HG02759 (cell line): ENCODE data around the gene C1QTNF1.

Experiments used
- ATAC-seq: cut with Tn5 transposase; IDR thresholded peaks from one replicate; pipeline ENCODE4 v1.9.1; 2021; ENCODE audit warnings: mild to moderate bottlenecking, moderate library complexity; ENCODE audit not compliant: unreplicated experiment

C1QTNF1 gene

GRCh38 chr17:79077587-79077986 lies 53.6 kb downstream of the C1QTNF1 start:
- no peak for ATAC-seq

DNA sequence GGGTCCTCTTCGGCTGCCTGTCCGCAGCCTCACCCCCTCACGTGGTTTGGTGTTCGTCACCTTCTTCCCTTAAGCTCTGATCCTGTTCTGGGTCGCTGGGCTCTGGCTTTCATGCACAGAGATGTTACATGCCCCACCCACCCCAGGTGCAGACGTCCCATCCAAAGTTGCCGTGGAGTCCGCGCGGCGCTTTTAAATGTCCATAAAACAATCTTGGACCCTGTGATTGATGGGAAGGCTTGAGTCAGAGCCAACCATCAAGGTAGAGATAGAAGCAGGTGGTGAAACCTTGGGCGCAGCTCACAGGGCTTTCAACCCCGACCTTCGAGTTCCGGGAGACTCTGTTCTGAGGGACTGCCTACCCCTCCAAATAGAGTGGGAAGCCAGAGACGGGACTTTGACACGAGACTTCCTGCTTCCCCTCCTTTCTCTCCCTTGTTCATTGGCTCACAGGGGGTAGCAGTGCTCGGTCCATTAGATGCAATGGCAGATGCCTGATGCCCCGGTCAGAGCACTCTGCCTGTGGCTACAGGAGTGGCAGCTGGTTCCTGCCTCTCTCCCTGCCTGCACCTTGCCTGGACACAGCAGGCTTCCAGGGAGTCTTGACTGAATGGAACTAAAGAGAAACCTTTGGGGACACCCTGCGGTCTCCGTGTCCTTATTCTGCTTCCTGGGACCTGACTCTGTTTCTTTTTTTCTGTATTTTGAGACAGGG lies 54.7 kb downstream of the C1QTNF1 start:
- ATAC-seq = no peak

DNA sequence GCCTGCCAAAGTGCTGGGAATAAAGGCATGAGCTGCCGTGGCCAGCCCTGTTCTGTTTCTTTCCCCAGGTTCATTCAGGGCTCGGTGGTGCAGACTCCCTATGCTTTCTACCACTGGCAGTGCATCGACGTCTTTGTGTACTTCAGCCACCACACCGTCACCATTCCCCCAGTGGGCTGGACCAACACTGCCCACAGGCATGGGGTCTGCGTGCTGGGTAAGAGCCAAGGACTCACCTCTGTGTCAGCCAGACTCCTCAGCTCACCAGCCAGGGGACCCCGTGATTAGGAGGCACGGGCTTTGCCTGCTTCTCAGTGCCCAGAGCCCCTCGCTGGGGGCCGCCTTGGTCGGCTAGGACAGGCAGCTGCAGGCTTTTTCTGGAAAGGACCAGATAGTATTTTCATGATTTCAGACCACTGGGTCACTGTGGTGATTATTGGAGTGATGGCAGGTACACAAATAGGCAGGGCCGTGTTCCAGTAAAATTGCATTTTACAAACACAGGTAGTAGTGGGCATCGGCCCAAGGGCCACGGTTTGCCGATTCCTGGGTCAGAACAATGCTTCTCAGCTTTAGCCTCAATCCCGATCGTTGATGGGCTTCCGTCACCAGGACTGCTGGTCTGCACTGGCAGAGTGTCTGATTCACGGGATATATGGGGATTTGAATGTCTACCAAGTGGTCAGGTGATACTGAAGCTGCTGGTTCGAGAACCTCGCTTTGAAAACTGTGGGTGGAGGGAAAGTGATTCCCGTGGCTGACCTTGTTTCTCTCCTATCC lies 55.6 kb downstream of the C1QTNF1 start:
- no peak for ATAC-seq

- ATAC-seq = no peak
Measured at GRCh38 chr17:79080349-79080748, 56.4 kb downstream of the C1QTNF1 start.

DNA sequence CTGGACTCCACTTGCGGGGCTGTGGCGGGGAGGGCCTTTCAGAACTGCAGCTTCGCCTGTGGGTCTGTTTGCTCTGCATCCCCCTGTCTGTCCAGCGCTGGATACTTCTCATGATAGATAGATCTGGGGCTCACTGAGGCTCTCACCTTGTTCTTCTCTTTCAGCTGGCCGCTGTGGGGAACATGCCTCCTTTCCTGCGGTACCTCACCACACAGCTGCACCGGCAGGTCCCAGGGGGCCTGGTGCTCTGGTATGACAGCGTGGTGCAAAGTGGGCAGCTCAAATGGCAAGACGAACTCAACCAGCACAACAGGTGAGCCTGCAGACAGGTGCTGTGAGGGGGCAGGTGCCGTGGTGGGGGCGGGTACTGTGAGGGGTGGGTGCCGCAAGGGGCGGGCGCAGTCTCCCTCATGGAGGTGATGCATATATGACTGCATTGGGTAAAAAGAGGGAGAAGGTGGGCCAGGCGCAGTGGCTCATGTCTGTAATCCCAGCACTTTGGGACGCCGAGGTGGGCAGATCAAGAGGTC lies 56.9 kb downstream of the C1QTNF1 start:
- no peak for ATAC-seq

GRCh38 chr17:79081571-79082276 lies 57.8 kb downstream of the C1QTNF1 start:
- ATAC-seq = no peak

DNA sequence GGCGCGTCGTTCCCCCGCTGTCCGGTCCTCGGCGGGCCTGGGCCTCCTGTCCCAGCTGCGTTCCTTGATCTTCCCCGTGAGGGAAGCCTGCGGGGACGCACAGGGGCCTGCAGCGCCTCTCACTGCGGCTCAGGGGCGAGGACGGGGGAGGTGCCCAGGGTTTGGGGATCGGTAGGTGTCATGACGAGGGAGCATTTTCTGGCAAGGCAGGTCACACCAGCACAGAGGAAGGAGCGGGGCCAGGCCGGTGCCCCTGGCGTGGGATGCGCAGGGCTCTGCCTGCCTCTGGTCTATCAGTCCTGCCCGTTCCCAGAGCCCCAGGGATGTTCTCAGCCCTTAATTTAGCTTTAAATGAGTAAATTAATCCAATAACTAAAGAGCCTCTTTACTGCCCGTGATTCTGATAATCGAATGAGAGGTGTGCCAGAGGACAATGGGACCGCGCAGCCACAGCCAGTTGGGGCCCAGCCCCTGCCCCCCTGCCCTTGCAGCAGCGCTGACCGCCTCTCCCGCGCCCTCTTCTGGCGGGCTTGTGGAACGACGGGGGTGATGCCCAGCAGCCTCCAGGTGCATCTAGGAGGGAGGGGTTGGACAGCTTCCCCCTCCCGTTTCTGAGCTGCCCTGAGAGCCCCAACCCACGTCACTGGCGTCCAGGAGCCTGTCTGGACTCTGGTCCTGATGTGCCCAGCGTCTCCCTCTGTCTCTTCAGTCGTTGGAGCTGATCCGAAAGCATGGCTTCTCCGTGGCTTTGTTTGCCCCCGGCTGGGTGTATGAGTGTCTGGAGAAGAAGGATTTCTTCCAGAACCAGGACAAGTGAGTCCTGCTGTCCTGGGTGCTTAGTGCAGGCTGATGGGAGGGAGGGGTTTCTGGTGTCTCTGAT lies 58.6 kb downstream of the C1QTNF1 start:
- no peak for ATAC-seq

- no peak for ATAC-seq
Measured at GRCh38 chr17:79083191-79083971, 59.4 kb downstream of the C1QTNF1 start.

- no peak for ATAC-seq
Measured at GRCh38 chr17:79084291-79085153, 60.6 kb downstream of the C1QTNF1 start.

DNA sequence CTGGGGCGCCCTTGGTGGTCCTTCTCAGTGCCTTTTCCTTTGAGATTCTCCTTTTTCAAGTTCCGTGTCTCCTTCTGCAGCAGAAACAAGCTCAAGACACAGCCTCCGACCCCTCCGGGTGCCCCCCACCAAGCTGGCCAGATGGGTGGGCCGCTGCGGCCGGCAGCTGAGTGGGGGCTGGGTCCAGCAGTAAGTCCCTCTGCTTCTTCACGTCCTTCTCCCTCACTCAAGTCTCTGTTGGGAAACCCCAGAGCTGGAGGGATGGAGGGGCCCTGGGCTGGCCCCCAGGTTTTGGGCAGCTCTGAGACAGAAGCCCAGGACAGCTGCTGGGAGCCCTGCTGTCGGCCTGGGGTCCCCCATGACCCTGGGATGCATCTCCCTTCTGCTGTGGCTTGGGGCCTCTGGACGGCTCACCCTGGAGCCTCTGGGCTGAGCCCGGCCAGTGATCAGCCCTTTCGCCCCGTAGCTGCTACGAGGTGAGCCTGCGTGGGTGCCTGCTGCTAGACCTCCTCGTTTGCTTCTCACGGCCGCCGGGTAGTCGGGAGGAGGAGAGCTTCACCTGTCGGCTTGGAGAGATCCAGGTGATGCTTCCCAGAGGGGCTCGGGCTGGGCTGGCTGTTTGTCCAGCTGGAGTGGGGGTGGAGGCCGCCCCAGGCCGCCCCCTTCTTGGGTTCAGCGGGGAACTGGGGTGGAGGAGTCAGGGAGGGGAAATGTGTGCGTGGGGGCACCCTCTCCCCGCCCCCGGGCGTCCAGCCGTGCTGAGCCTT lies 61.4 kb downstream of the C1QTNF1 start:
- no peak for ATAC-seq

- no peak for ATAC-seq
Measured at GRCh38 chr17:79085921-79086551, 62.1 kb downstream of the C1QTNF1 start.

DNA sequence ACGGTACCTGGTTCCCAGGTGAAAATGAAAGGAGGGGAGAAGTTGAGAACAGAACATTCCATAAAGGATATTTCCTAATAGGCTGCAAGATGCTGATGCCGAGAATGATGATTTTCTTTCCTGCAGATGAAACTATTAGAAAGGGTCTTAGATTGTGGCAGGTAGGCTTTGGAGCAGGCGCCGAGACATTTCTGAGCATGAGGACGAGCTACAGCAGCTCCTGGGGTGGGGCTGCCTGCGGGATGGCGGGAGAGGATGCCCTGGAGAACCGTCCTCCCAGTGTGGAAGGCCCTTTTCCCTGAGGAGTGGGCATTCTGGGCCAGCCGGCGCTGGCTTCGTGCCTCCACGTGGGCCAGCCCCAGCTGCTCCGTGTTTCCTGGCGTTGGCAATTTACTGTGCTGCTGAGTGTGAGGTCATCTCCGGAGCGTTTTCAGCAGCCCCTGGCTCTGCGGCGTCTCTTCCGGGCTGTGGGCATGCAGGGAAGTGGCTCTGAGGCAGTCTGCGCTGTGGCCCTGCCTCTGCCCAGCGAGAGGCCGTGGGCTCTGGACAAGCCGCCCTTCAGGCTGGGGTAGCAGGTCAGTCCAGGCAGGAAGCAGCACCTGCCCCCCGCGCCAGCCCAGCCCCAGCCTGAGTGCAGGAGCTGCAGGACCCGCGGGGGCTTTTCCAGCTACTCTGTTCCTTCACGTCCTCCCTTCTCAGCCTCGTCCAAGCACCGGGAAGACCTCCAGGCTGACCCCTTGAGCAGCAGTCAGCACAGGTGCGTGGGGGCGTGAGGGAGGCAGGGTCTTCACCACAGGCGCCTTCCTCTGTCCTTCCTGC lies 62.8 kb downstream of the C1QTNF1 start:
- ATAC-seq = no peak

- no peak for ATAC-seq
Measured at GRCh38 chr17:79087428-79088143, 63.6 kb downstream of the C1QTNF1 start.

DNA sequence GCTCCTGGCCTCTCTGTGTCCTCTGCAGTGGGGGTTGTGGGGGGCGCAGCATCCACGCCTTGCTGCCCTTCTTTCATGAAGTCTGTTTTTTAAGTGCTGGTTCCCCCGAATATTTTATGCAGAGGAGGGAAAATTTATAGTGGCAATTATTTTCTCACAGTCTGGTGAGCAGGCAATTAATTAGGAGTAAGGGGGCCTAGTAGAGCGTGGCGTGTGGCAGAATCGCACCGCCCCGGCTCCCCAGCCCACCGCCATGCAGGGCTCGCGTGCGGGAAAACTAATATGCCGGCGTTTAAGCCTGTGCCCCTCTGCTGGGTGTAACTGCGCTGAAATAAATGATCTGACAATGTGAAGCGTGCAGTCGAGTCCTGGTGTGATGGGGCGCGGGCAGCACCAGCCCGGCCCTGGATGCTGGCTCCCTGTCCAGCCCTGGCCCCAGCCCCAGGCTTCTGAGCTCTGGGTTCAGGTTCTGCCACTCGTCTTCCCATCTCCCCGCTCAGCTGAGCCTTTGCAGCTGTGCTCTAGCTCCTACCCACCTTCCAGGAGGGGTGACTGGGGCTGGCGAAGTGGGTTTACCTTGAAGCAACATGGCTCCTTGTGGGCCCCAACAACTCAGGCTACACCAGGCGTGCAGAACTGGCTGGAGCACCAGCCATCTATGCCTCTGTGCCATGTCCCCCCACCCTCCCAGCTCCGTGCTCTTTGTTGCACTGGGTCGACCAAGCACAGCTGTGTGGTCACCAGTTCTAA lies 64.5 kb downstream of the C1QTNF1 start:
- no peak for ATAC-seq

- no peak for ATAC-seq
Measured at GRCh38 chr17:79088997-79089328, 65.0 kb downstream of the C1QTNF1 start.
